CD4-positive, alpha-beta T cell treated with Interleukin-21 for 1 hour (primary cell): ENCODE measurements around the gene SLC19A1.
"Not testable (repeated sequence)": the region's sequence is repeated elsewhere in the genome, so short reads cannot be mapped to it uniquely, and the experiment has no call there.

ENCODE experiments used
- DNase-seq: peaks from one replicate; pipeline ENCODE4 v3.0.0-alpha.2; 2020

SLC19A1 gene

GRCh38 chr21:45576838-45577737, 34.8 kb upstream of the SLC19A1 start:
- DNase-seq, result no peak

GRCh38 chr21:45575993-45576837, 34.0 kb upstream of the SLC19A1 start:
- no peak for DNase-seq

- no peak for DNase-seq
Observed at GRCh38 chr21:45575304-45575992, 33.2 kb upstream of the SLC19A1 start.

- no peak for DNase-seq
Observed at GRCh38 chr21:45574691-45575090, 32.5 kb upstream of the SLC19A1 start.

GRCh38 chr21:45574081-45574501, 31.9 kb upstream of the SLC19A1 start:
- DNase-seq, result no peak

- DNase-seq, result no peak
Observed at GRCh38 chr21:45573452-45574035, 31.3 kb upstream of the SLC19A1 start.

GRCh38 chr21:45572783-45573451, 30.7 kb upstream of the SLC19A1 start:
- DNase-seq, result no peak

- DNase-seq, result no peak
Observed at GRCh38 chr21:45572231-45572630, 30.0 kb upstream of the SLC19A1 start.

- DNase-seq, result no peak
Observed at GRCh38 chr21:45571641-45572040, 29.4 kb upstream of the SLC19A1 start.

- DNase-seq, result no peak
Observed at GRCh38 chr21:45570826-45571601, 28.8 kb upstream of the SLC19A1 start.

GRCh38 chr21:45570071-45570470, 27.8 kb upstream of the SLC19A1 start:
- DNase-seq, result no peak

- no peak for DNase-seq
Observed at GRCh38 chr21:45568383-45568782, 26.1 kb upstream of the SLC19A1 start.

- not testable (repeated sequence) for DNase-seq
Observed at GRCh38 chr21:45564137-45564536, 21.9 kb upstream of the SLC19A1 start.

GRCh38 chr21:45562965-45563364, 20.7 kb upstream of the SLC19A1 start:
- DNase-seq, result no peak

- no peak for DNase-seq
Observed at GRCh38 chr21:45562402-45562801, 20.2 kb upstream of the SLC19A1 start.

GRCh38 chr21:45561241-45561640, 19.0 kb upstream of the SLC19A1 start:
- DNase-seq, result not testable (repeated sequence)

GRCh38 chr21:45560106-45561021, 18.1 kb upstream of the SLC19A1 start:
- no peak for DNase-seq

GRCh38 chr21:45559216-45560105, 17.2 kb upstream of the SLC19A1 start:
- no peak for DNase-seq

GRCh38 chr21:45558044-45558721, 15.9 kb upstream of the SLC19A1 start:
- no peak for DNase-seq
